Endodermal cell (in vitro differentiated cells): ENCODE data around the gene GOLT1A. TPM values are rescaled to one million over a fixed set of nuclear protein-coding genes. Genes with fewer than 3 reads are reported as not detected.

Source experiments
- DNase-seq: peaks from one replicate; pipeline ENCODE4 v3.0.0-alpha.2; 2017
- H3K27ac ChIP-seq: 2 replicates; pipeline ENCODE4 v1.5.1; 2013; ENCODE audit warnings: mild to moderate bottlenecking, low read depth, low read length, moderate library complexity
- H3K27me3 ChIP-seq: 2 replicates; pipeline ENCODE4 v1.6.1; 2013; ENCODE audit warnings: mild to moderate bottlenecking, low read length, moderate library complexity; ENCODE audit not compliant: insufficient read depth, control insufficient read depth, poor library complexity, severe bottlenecking
- H3K36me3 ChIP-seq: 2 replicates; pipeline ENCODE4 v1.7.0; 2013; ENCODE audit warnings: mild to moderate bottlenecking, low read length, moderate library complexity; ENCODE audit not compliant: control insufficient read depth, insufficient read depth
- H3K4me1 ChIP-seq: one replicate; pipeline ENCODE4 v1.7.0; 2013; ENCODE audit warnings: low read length; ENCODE audit not compliant: control insufficient read depth, insufficient read depth
- H3K4me3 ChIP-seq: 2 replicates; pipeline ENCODE4 v1.5.1; 2013; ENCODE audit warnings: mild to moderate bottlenecking, low read length, moderate library complexity
- H3K9ac ChIP-seq: 2 replicates; pipeline ENCODE4 v1.6.1; 2013; ENCODE audit warnings: mild to moderate bottlenecking, low read length, moderate library complexity; ENCODE audit not compliant: poor library complexity, severe bottlenecking; ENCODE audit errors: extremely low read depth
- H3K9me3 ChIP-seq: 2 replicates; pipeline ENCODE4 v1.6.1; 2013; ENCODE audit warnings: mild to moderate bottlenecking, low read length, moderate library complexity; ENCODE audit not compliant: control insufficient read depth
- H3K27ac Mint-ChIP-seq: 2 replicates; pipeline ENCODE4 v1.8.0; 2020; ENCODE audit warnings: mixed read lengths
- H3K27me3 Mint-ChIP-seq: 2 replicates; pipeline ENCODE4 v1.8.0; 2021; ENCODE audit warnings: mild to moderate bottlenecking, mixed read lengths; ENCODE audit not compliant: insufficient read depth
- H3K36me3 Mint-ChIP-seq: 2 replicates; pipeline ENCODE4 v1.8.0; 2020; ENCODE audit warnings: low read depth, mixed read lengths
- H3K4me1 Mint-ChIP-seq: 2 replicates; pipeline ENCODE4 v1.8.0; 2020; ENCODE audit warnings: mixed read lengths
- H3K4me3 Mint-ChIP-seq: 2 replicates; pipeline ENCODE4 v1.8.0; 2020; ENCODE audit warnings: mild to moderate bottlenecking, moderate library complexity, mixed read lengths
- H3K9me3 Mint-ChIP-seq: 2 replicates; pipeline ENCODE4 v1.8.0; 2020; ENCODE audit warnings: mild to moderate bottlenecking, mixed read lengths
- WGBS, 2 experiments: methylation state at CpG; one replicate each; pipeline versions ENCODE4 v1.1.5 to v1.1.7; 2013; ENCODE audit warnings: missing lambda C conversion rate in 2 of 2, mixed read lengths in 1 of 2; ENCODE audit not compliant: insufficient coverage in 1 of 2, insufficient read length in 1 of 2; 5-methylcytosine and 5-hydroxymethylcytosine counted together
- total RNA-seq, 2 donors: library from RNA; stranded (reverse); fragmentation: NEBNext Ultra II Directional in 1 of 2; extraction: Animal tissue kit (Norgen Biotek cat#: 25700) in 1 of 2; gene quantifications; 2 replicates in 1 of 2; 3 replicates in 1 of 2; pipeline ENCODE4 v1.2.1, GENCODE V29; 2021
- TF ChIP-seq, protein P1 (sequence below): fragments of 200-600 bp; sonication (generic); conservative IDR thresholded peaks from 2 replicates; pipeline ENCODE4 v1.5.0; 2021; ENCODE audit warnings: antibody characterized with exemption, mild to moderate bottlenecking

Gene GOLT1A
- total RNA-seq, 2 donors from 2014 or later, result 1.8 to 6.2 TPM

DNA sequence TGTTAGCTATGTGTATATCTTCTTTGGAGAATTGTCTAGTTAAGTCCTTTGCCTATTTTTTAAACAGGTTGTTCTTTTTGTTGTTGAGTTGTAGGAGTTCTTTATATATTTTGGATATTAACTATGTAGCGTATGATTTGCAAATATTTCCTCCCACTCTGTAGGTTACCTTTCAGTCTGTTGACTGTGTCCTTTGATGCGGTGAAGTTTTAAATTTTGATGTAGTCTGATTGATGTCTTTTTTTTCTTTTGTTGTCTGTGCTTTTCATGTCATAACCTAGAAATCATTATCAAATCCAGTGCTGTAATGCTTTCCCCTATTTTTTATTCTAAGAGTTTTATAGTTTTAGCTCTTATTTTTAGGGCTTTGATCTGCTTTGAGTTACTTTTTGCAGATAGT lies 8.8 kb downstream of the GOLT1A start:
- TF ChIP-seq, protein P1, sequence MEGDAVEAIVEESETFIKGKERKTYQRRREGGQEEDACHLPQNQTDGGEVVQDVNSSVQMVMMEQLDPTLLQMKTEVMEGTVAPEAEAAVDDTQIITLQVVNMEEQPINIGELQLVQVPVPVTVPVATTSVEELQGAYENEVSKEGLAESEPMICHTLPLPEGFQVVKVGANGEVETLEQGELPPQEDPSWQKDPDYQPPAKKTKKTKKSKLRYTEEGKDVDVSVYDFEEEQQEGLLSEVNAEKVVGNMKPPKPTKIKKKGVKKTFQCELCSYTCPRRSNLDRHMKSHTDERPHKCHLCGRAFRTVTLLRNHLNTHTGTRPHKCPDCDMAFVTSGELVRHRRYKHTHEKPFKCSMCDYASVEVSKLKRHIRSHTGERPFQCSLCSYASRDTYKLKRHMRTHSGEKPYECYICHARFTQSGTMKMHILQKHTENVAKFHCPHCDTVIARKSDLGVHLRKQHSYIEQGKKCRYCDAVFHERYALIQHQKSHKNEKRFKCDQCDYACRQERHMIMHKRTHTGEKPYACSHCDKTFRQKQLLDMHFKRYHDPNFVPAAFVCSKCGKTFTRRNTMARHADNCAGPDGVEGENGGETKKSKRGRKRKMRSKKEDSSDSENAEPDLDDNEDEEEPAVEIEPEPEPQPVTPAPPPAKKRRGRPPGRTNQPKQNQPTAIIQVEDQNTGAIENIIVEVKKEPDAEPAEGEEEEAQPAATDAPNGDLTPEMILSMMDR, result no peak
- no peaks in the 10 kb centered on the region for H3K9me3 Mint-ChIP-seq
- Histone ChIP-seq H3K36me3 (no peaks in the 10 kb centered on the region), H3K9me3 (no peaks in the 10 kb centered on the region), H3K27ac (no peak overlapping the region), H3K4me1 (no peaks in the 10 kb centered on the region), H3K9ac (no peak overlapping the region), H3K4me3 (no peak overlapping the region), H3K27me3 (peaks cover 16% of the 10 kb centered on the region)
- H3K36me3 Mint-ChIP-seq, result no peaks in the 10 kb centered on the region
- WGBS, 2 experiments, result 100% methylated on average over 1 of the region's 2 CpGs; no CpG with 5 or more reads in 1 of the 2 experiments
- no peak overlapping the region for H3K27ac Mint-ChIP-seq
- no peak overlapping the region for H3K4me3 Mint-ChIP-seq
- H3K4me1 Mint-ChIP-seq, result peaks cover 2% of the 10 kb centered on the region
- DNase-seq, result no peak
- peaks cover 11% of the 10 kb centered on the region for H3K27me3 Mint-ChIP-seq

DNA sequence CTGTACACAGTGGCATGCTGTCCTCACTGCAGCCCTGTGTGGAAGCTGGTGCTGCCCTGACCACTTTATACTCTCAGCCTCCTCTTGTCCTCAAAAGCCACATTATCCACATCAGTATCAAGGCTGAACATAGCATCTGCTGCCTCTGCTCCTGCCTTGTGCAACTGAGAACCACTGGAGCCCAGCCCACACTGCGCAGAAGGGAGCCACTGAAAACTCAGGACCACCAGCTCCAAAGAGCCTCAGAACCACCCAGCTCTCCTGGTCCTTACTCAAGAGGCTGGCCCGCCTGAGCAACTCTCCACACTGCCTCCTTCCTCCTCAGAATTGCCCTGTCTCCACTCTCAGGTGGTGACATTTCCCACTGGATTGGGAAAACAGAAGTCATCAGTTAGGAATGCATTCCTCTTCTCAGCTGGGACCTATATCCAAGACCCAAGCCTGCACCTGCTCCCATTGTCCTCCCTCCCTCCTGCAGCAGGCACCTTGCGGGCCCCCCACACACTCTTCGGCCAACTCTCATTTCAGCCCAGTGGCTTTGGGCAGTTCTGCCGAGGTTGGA lies 10.5 kb downstream of the GOLT1A start:
- Mint-ChIP-seq H3K27ac (no peak overlapping the region), H3K9me3 (no peaks in the 10 kb centered on the region), H3K36me3 (no peaks in the 10 kb centered on the region), H3K4me3 (no peak overlapping the region), H3K27me3 (peaks cover 11% of the 10 kb centered on the region), H3K4me1 (peaks cover 8% of the 10 kb centered on the region)
- WGBS, 2 experiments, result 87 to 96% methylated on average over 3 to 5 of the region's 5 CpGs
- H3K36me3 ChIP-seq, result no peaks in the 10 kb centered on the region
- no peak for DNase-seq
- TF ChIP-seq, protein P1, result no peak
- H3K4me1 ChIP-seq, result no peaks in the 10 kb centered on the region
- H3K27me3 ChIP-seq, result peaks cover 16% of the 10 kb centered on the region
- H3K9me3 ChIP-seq, result no peaks in the 10 kb centered on the region
- H3K27ac ChIP-seq, result no peak overlapping the region
- H3K4me3 ChIP-seq, result no peak overlapping the region
- H3K9ac ChIP-seq, result no peak overlapping the region

DNA sequence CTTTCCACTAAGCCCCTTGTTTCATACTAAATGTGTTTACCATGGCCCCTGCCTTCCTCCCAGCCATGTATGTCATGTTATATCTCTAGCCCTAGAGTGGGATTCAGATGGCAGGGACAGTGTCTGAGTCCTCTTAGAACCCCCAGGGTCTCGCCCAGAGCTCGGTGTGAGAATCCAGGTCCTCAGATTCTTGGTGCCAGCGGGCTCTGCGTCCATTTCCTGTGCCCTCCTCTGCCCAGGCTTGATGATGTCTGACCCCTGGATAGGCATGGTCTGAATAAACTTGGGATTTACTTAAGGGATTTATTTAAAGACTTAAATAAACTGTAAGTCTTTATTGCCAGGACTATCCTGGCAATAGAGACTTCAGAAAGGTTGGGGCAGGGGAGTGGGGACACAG lies 11.3 kb downstream of the GOLT1A start:
- no peak for DNase-seq
- no peaks in the 10 kb centered on the region for H3K36me3 Mint-ChIP-seq
- H3K4me1 ChIP-seq, result no peaks in the 10 kb centered on the region
- no peaks in the 10 kb centered on the region for H3K9me3 ChIP-seq
- H3K27ac Mint-ChIP-seq, result no peak overlapping the region
- no peak overlapping the region for H3K9ac ChIP-seq
- no peak overlapping the region for H3K4me3 Mint-ChIP-seq
- peaks cover 16% of the 10 kb centered on the region for H3K27me3 ChIP-seq
- TF ChIP-seq, protein P1, result no peak
- H3K4me1 Mint-ChIP-seq, result peaks cover 8% of the 10 kb centered on the region
- WGBS, 2 experiments, result 93% methylated on average over 4 of the region's 4 CpGs
- no peaks in the 10 kb centered on the region for H3K9me3 Mint-ChIP-seq
- no peak overlapping the region for H3K27ac ChIP-seq
- no peak overlapping the region for H3K4me3 ChIP-seq
- H3K27me3 Mint-ChIP-seq, result peaks cover 11% of the 10 kb centered on the region
- no peaks in the 10 kb centered on the region for H3K36me3 ChIP-seq
